Activated B cell treated with CpG ODN at 0.5 μM for 24 hours (primary cell): ENCODE results near the gene SCFD2. TPM values are rescaled to one million over a fixed set of nuclear protein-coding genes. Genes with fewer than 3 reads are reported as not detected.

ENCODE experiments used
- ATAC-seq: fragments of 200-7000 bp; cut with Tn5 transposase; one replicate; pipeline ENCODE4 v1.10.0; 2021; ENCODE audit warnings: low read depth, mild to moderate bottlenecking, moderate library complexity
- CTCF ChIA-PET: fragments of 350-600 bp; sonication (Branson Sonifier 250); formaldehyde crosslinking; loops from one replicate; lab custom pipeline; 2021; ENCODE audit warnings: antibody characterized with exemption; lab: Charles Lee
- POLR2A ChIA-PET: fragments of 350-600 bp; sonication (Branson Sonifier 250); formaldehyde crosslinking; loops from one replicate; lab custom pipeline; 2021; ENCODE audit warnings: antibody characterized with exemption; lab: Charles Lee
- DNase-seq: peaks from one replicate; pipeline ENCODE4 v3.0.0; 2022
- H3K27ac Mint-ChIP-seq: one replicate; pipeline ENCODE4 v1.8.0; 2020; ENCODE audit warnings: mixed read lengths
- H3K27me3 Mint-ChIP-seq: one replicate; pipeline ENCODE4 v1.8.0; 2021; ENCODE audit warnings: mixed read lengths
- H3K36me3 Mint-ChIP-seq: one replicate; pipeline ENCODE4 v1.8.0; 2021; ENCODE audit warnings: low read depth, mixed read lengths
- H3K4me1 Mint-ChIP-seq: one replicate; pipeline ENCODE4 v1.8.0; 2021; ENCODE audit warnings: mixed read lengths
- H3K4me3 Mint-ChIP-seq: one replicate; pipeline ENCODE4 v1.8.0; 2020; ENCODE audit warnings: mild to moderate bottlenecking, mixed read lengths
- H3K9me3 Mint-ChIP-seq: one replicate; pipeline ENCODE4 v1.8.0; 2020; ENCODE audit warnings: mixed read lengths
- intact Hi-C: fragments of 100-400 bp; cut with micrococcal nuclease; formaldehyde crosslinking; loops from one replicate; pipeline ENCODE4 v1.15.1; 2024
- total RNA-seq: library from RNA; stranded (reverse); gene quantifications from 2 replicates; pipeline ENCODE4 v1.2.3, GENCODE V29; 2022
- TF ChIP-seq, protein P1 (sequence below): fragments of 200-600 bp; IDR thresholded peaks from one replicate; pipeline ENCODE4 v1.8.0; 2022; ENCODE audit warnings: antibody characterized with exemption, mild to moderate bottlenecking

The SCFD2 gene
- total RNA-seq, 1 donor from 2014 or later, result 46.6 TPM

- intact Hi-C loops, result no loop called here
- ChIA-PET CTCF (no interaction called here), POLR2A (no interaction called here)
- no peak overlapping the region for H3K4me3 Mint-ChIP-seq
- H3K4me1 Mint-ChIP-seq, result no peaks in the 10 kb centered on the region
- no peak for DNase-seq
- peaks cover 9% of the 10 kb centered on the region for H3K36me3 Mint-ChIP-seq
- no peaks in the 10 kb centered on the region for H3K27me3 Mint-ChIP-seq
- no peak for ATAC-seq
- H3K27ac Mint-ChIP-seq, result no peak overlapping the region
- peaks cover 4% of the 10 kb centered on the region for H3K9me3 Mint-ChIP-seq
- TF ChIP-seq, protein P1, sequence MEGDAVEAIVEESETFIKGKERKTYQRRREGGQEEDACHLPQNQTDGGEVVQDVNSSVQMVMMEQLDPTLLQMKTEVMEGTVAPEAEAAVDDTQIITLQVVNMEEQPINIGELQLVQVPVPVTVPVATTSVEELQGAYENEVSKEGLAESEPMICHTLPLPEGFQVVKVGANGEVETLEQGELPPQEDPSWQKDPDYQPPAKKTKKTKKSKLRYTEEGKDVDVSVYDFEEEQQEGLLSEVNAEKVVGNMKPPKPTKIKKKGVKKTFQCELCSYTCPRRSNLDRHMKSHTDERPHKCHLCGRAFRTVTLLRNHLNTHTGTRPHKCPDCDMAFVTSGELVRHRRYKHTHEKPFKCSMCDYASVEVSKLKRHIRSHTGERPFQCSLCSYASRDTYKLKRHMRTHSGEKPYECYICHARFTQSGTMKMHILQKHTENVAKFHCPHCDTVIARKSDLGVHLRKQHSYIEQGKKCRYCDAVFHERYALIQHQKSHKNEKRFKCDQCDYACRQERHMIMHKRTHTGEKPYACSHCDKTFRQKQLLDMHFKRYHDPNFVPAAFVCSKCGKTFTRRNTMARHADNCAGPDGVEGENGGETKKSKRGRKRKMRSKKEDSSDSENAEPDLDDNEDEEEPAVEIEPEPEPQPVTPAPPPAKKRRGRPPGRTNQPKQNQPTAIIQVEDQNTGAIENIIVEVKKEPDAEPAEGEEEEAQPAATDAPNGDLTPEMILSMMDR, result no peak
Observed at GRCh38 chr4:53118676-53119075, 247.2 kb downstream of the SCFD2 start.

GRCh38 chr4:53116954-53117353 lies 248.9 kb downstream of the SCFD2 start:
- no peak for ATAC-seq
- Mint-ChIP-seq H3K9me3 (peaks cover 4% of the 10 kb centered on the region), H3K4me3 (no peak overlapping the region), H3K27me3 (no peaks in the 10 kb centered on the region), H3K27ac (no peak overlapping the region), H3K4me1 (no peaks in the 10 kb centered on the region), H3K36me3 (peaks cover 12% of the 10 kb centered on the region)
- DNase-seq, result no peak
- ChIA-PET CTCF (no interaction called here), POLR2A (no interaction called here)
- TF ChIP-seq, protein P1, result no peak
- intact Hi-C loops, result no loop called here

GRCh38 chr4:53113431-53114225 lies 252.2 kb downstream of the SCFD2 start:
- intact Hi-C loops, result no loop called here
- no peak for ATAC-seq
- Mint-ChIP-seq H3K27ac (no peak overlapping the region), H3K27me3 (no peaks in the 10 kb centered on the region), H3K4me1 (peaks cover 9% of the 10 kb centered on the region), H3K4me3 (no peak overlapping the region), H3K9me3 (peaks cover 14% of the 10 kb centered on the region), H3K36me3 (peaks cover 24% of the 10 kb centered on the region)
- POLR2A ChIA-PET, result no interaction called here
- TF ChIP-seq, protein P1, result no peak
- CTCF ChIA-PET, result no interaction called here
- no peak for DNase-seq

DNA sequence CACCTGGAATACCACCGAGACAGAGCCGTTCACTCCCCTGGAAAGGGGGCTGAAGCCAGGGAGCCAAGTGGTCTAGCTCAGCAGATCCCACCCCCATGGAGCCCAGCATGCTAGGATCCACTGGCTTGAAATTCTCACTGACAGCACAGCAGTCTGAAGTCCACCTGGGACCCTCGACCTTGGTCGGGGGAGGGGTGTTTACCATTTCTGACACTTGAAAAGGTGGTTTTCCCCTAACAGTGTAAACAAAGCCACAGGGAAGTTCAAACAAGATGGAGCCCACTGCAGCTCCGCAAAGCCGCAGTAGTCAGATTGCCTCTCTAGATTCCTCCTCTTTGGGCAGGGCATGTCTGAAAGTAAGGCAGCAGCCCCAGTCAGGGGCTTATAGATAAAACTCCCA lies 260.5 kb downstream of the SCFD2 start:
- ChIA-PET CTCF (no interaction called here), POLR2A (no interaction called here)
- peaks cover 19% of the 10 kb centered on the region for H3K36me3 Mint-ChIP-seq
- intact Hi-C loops, result no loop called here
- no peak for ATAC-seq
- H3K27ac Mint-ChIP-seq, result no peak overlapping the region
- peaks cover 10% of the 10 kb centered on the region for H3K4me1 Mint-ChIP-seq
- TF ChIP-seq, protein P1, result no peak
- peaks cover 10% of the 10 kb centered on the region for H3K9me3 Mint-ChIP-seq
- no peak for DNase-seq
- no peaks in the 10 kb centered on the region for H3K27me3 Mint-ChIP-seq
- no peak overlapping the region for H3K4me3 Mint-ChIP-seq

- Mint-ChIP-seq H3K27me3 (no peaks in the 10 kb centered on the region), H3K4me3 (no peak overlapping the region), H3K36me3 (peaks cover 14% of the 10 kb centered on the region), H3K27ac (no peak overlapping the region), H3K9me3 (peaks cover 5% of the 10 kb centered on the region), H3K4me1 (no peaks in the 10 kb centered on the region)
- ATAC-seq, result no peak
- intact Hi-C loops, result no loop called here
- ChIA-PET CTCF (no interaction called here), POLR2A (no interaction called here)
- DNase-seq, result no peak
- TF ChIP-seq, protein P1, result no peak
Observed at GRCh38 chr4:53103481-53103880, 262.4 kb downstream of the SCFD2 start.
